Colon (tissue), 2 donors: Measurements from ENCODE around the gene GDF7.
"Not testable (repeated sequence)": the region's sequence is repeated elsewhere in the genome, so short reads cannot be mapped to it uniquely, and the experiment has no call there.

Source experiments
- FAIRE-seq: peaks from 2 replicates; lab custom pipeline; 2012; peaks lifted over from hg19 to GRCh38; lab: Jason Lieb, UNC
- donor health status: control.
- donor health status: control.

Gene GDF7

DNA sequence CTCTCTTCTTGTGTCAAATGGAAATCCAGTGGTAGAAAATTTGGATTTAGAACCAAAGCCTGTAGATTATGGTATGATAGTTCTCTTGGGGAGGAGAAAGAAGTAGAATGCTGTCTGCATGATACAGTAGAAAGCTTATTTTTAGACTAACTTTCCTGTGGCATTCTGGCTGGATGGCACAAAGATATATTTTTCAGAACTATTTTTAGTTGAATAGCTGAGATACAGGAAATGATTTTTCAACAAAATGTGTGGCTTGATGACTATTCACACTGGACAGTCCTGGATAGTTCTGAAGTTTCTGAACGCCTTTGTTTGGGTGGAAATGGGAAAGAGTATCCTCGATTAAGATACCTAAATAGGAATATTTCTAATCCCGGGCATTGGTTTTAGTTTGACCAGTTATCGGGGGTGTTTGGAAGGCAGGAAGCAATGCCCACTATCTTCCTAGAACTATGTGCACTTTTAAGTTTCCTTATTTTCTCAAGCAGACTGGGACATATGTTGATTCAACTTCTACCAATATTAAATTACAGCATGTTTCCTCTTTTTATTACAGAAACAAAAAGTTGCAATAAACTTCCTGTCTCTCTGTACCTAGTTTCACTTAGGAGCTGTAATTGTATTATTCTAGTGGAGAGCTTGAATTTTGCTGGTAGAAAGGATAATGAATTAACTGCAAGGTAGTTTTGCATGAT lies 32.1 kb downstream of the GDF7 start:
- FAIRE-seq, result no peak

DNA sequence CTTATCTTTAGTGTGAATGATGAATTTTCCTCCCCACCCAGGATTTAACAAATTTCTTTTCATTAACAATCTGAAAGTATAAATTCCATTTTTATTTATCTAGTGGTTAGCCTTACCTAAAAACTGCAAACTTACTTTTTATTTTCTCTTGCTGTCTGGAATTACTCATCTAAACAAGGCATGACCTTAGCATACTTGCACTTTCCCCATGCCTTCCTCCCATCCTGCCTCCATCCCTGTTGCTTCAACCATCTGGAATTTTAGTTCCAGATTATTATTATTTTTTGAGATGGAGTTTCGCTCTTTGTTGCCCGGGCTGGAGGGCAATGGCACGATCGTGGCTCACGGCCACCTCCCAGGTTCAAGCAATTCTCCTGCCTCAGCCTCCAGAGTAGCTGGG lies 35.6 kb downstream of the GDF7 start:
- FAIRE-seq, result no peak

DNA sequence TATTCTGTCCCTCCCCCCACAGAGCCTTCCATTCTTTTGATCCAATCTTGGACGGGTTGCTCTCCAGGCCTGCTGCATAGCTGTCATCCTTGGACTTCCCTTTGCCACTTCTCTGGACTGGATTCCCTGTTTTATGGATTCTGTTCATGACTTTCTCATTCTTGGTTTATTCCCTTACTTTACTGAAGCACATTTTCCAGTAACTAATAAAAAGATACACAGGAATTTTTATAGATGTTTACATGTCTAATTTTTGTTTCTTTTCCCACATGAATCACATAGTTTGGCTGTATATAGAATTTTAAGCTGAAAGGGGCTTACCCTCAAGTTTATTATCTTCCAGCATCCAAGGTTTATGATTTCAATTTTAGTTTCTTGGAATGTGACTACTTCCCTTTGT lies 37.9 kb downstream of the GDF7 start:
- no peak for FAIRE-seq

DNA sequence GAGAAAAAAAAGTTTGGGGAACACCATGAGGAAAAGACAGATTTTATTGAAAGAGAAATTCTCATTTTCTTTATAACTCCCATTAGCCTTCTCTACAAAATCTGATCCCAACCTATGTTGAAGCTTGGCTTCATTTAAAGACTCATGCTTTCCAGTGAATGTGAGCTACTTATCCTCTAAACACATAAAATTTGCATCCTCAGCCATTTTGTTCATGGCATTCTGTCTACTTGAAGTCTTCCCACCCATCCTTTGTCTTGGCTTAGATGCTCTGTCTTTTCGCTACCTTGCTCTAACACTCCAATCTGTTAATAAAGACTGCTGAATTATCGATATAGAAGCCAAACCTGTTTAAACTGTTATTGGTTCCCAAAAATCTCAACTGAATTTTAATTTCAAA lies 39.3 kb downstream of the GDF7 start:
- no peak for FAIRE-seq

DNA sequence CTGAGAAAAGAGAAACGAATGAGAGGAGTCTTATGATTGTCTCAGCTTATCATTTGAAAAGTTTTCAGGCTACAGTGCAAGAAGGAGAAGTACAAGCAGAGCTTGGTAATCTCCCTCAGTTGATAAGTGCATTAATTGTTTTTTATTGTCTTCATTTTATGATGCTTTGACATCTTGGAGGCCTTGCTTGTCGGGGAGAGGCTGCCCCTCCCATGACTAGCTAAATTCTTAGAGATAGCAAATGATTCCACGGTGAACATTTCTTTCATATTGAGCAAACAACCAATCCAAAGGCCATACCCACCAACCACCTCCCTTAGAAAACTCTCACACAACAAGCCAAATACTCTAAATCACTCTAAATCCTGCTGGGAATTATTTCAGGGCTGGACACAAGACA lies 39.8 kb downstream of the GDF7 start:
- FAIRE-seq, result no peak

DNA sequence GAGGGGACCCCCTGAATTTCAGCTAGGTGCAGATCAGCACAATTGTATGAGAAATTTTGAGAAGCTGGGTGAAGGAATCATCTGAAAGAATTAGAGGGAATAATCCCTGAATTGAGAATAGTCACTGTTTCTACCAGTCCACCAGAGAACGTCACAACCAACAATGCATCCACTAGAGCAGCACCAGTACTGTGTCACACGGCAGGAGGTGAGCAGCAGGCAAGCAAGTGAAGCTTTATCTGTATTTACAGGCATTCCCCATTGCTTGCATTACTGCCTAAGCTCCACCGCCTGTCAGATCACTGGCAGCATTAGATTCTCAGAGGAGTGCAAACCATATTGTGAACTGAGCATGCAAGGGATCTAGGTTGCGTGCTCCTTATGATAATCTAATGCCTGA lies 40.7 kb downstream of the GDF7 start:
- no peak for FAIRE-seq

DNA sequence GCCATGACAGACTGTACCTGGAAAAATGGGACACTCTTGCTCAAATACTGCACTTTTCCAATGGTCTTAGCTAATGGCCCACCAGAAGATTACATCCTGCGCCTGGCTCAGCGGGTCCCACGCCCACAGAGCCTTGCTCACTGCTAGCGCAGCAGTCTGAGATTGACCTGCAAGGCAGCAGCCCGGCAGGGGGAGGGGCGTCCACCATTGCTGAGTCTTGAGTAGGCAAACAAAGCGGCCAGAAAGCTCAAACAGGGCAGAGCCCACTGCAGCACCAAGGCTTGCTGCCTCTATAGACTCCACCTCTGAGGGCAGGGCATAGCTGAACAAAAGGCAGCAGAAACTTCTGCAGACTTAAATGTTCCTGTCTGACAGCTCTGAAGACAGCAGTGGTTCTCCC lies 44.7 kb downstream of the GDF7 start:
- not testable (repeated sequence) for FAIRE-seq

DNA sequence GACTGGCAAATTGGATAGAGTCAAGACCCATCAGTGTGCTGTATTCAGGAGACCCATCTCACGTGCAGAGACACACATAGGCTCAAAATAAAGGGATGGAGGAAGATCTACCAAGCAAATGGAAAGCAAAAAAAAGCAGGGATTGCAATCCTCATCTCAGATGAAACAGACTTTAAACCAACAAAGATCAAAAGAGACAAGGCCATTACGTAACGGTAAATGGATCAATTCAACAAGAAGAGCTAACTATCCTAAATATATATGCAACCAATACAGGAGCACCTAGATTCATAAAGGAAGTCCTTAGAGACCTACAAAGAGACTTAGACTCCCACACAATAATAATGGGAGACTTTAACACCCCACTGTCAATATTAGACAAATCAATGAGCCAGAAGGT lies 46.6 kb downstream of the GDF7 start:
- not testable (repeated sequence) for FAIRE-seq

DNA sequence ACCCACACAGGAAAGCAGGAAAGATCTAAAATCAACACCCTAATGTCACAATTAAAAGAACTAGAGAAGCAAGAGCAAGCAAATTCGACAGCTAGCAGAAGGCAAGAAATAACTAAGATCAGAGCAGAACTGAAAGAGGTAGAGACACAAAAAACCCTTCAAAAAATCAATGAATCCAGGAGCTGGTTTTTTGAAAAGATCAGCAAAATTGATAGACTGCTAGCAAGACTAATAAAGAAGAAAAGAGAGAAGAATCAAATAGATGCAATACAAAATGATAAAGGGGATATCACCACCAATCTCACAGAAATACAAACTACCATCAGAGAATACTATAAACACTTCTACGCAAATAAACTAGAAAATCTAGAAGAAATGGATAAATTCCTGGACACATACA lies 47.5 kb downstream of the GDF7 start:
- not testable (repeated sequence) for FAIRE-seq

DNA sequence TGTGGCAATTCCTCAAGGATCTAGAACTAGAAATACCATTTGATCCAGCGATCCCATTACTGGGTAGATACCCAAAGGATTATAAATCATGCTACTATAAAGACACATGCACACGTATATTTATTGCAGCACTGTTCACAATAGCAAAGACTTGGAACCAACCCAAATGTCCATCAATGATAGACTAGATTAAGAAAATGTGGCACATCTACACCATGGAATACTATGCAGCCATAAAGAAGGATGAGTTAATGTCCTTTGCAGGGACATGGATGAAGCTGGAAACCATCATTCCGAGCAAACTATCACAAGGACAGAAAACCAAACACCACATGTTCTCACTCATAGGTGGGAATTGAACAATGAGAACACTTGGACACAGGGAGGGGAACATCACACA lies 49.2 kb downstream of the GDF7 start:
- not testable (repeated sequence) for FAIRE-seq

DNA sequence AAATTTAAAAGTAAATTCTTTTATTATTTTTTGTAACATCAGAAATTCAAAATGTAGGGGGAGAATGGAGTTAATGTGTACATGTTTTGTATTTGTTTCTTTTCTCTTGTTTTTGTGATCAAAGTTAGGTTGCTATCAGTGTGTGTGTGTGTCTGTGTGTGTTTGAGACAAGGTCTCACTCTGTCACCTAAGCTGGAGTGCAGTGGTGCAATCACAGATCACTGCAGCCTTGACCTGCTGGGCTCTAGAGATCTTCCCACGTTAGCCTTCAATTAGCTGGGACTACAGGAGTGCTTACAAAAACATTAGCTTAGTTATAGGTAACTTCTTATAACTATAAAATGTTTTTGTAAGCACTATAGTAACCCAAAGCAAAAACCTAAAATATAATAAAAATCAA lies 50.7 kb downstream of the GDF7 start:
- no peak for FAIRE-seq

DNA sequence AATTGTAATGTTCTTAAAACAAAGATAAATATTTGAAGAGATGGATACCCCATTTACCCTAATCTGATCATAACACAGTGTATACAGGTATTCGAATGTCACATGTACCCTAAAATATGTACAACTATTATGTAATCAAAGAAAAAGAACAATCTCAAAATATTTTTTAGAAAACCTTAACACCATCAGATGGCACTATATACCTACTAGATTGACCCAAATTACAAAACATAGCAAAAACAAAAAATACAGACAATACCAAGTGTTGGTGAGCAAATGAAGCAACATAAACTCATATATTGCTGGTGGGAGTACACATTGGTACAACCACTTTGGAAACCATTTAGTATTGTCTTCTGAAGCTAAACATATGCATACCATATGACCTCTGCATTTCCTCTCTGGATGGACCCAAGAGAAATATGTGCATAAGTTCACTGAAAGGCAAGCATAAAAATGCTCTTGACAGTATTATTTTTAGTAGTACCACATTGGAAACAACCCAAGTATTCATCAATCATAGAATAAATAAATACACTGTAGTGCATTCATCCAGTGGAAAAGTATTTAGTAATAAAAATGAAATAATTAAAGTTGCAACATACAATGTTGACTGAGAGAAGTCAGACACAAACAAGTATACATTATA lies 55.8 kb downstream of the GDF7 start:
- FAIRE-seq, result no peak

DNA sequence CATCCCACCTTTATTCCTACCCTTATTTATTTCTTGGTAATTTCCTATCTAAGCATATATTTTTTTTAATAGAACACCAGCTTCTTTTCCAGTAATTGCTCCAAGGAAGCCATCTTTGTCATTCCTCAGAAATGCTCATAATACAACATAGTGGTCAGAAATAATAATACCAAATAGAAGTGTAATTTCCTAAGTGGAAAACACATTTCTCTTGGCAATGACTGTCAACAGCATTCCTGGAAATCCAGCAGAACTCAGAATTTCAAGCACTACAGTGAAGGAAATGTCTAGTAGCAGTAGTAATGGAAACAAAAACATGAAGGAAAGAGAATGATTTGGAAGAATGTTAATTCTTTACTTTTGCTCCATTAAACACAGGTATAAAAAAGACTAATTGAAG lies 56.6 kb downstream of the GDF7 start:
- FAIRE-seq, result no peak

DNA sequence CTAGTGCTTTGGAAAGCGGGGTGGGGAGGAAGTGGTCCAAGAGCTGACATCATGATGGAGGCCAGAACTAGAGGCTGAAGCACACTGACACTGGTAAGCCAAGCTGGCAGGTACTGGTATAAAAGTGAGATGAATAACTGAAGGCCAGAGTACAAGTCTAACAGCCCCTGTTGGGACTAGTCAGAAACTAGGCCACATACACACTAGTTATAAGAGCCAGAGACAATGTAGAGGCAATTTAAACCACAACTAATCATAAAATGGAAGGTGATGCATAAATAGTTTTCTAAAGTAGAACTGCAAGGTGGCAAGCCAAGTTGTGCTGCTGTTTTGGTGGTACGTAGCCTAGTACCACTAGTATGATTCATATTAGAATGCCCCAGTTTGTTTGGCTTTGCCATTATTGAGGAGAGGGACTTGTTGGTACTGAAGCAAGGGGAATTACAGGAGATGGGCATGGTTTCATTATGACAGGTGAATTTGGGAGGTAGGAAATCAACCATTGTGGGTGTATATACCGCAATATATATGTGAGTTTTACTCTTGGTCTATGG lies 57.6 kb downstream of the GDF7 start:
- FAIRE-seq, result no peak

DNA sequence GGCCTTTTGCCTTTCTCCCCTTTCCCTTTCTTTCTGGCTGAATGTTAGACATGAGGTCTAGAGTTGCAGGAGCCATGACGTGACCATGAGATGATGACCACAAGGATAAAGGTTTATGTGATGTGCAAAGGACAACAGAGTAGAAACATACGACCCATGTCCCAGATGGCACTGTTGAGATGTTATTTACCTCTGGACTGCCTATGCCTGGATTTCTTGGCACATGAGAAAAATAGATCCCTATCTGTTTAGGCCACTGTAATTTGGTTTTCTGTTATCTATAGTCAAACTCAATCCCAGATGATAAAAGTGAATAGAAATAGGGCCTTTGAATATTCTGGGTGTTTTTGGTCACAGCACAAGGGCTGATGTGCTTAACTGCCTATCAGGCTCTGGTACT lies 58.8 kb downstream of the GDF7 start:
- no peak for FAIRE-seq

DNA sequence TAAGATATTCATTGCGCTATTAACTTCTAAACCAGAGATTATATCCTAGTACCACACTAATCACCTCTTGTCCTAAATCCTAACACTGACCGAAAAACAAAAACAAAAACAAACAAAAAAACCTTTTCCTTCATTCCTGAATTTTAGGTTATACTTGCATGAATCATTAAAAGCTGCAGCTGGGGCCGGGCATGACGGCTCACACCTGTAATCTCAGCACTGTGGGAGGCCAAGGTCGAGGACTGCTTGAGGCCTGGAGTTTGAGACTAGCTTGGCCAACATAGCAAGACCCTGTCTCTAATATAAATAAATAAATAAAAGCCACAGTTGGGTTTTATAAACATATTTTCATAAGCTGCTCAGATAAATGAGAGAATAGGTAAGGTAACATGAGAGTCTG lies 60.0 kb downstream of the GDF7 start:
- no peak for FAIRE-seq

DNA sequence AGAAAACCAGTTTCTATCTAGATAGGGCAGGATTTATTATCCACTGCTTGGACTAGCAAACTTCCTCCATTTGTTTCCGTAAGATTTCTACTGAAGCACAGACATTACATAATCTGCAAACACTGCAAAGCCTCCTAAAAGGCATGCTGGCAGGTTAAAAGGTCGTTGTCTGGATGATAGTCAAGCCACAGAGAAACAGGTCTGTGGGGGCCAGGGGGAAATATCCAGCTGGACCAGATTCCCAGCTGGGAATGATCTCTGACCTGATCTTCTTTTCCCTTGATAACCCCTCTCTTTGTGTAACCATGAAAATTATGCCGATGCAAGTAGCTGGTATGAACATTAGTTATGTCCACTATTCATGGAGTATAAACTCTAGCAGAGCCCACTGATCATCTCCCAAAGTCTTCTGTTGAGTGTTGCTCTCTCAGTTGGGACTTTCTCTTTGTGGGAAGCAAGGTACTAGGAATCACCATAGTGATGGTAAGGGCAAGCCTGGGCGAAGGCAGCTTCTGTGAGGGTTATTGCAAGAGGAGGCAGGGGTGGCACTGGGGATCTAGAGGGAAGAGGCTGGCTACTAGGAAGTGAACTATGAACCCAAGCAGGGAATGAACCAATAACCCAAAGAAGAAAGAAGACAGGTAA lies 61.3 kb downstream of the GDF7 start:
- no peak for FAIRE-seq
